ENCODE data around the gene CCDC50. TPM values are rescaled to one million over a fixed set of nuclear protein-coding genes. Genes with fewer than 3 reads are reported as not detected.

CCDC50 gene
- total RNA-seq, 4 donors from 2014 or later = 93.3 to 182 (median 125) TPM

DNA sequence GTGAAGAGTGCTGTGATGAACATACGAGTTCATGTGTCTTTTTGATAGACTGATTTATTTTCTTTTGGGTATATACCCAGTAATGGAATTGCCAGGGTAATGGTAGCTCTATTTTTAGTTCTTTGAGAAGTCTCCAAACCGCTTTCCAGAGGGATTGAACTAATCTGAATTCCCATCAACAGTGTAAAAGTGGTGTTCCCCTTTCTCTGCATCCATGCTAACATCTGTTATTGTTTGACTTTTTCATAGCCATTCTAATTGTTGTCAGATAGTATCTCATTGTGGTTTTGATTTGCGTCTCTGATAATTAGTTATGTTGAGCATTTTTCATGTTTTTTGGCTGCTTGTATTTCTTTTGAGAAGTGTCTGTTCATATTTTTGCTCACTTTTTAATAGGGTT lies 55.9 kb downstream of the CCDC50 start:
- ATAC-seq (ENCODE audit: low FRiP score) (no peak), DNase-seq (ENCODE audit: low spot score) (no peak)
- no peak for TF ChIP-seq CTCF (IDR thresholded peaks at IDR 0.05)

DNA sequence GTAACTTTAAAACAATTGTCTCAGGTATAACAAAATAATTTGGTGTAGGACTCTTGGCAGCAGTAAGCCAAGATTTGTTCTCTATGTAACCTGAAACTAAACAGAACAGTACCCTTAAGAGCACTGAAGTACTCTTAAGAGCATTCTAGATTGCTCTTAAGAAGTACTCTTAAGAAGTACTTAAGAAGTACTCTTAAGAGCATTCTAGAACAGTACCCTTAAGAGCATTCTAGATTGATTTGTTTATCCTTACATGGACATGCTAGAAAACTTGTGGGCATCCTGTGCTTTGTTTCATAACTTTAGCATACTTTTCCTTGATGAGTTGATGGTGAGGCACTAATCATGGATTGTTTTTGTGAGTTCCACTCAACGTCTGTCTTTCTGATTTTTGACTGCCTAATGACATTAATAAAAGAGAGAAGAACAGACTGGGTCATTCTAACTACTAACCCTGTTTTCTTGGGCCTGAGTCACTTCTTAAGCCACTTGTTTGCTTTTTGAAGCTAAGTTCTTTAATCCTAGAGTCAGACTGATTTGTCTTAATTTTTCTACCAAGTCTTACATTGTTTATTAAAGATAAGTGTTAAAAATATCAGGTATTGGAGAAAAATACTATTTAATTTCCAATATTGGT lies 58.4 kb downstream of the CCDC50 start:
- TF ChIP-seq CTCF (IDR thresholded peaks at IDR 0.05) = no peak
- DNase-seq (ENCODE audit: low spot score) (no peak), ATAC-seq (ENCODE audit: low FRiP score) (no peak)

GRCh38 chr3:191388823-191389222 lies 59.6 kb downstream of the CCDC50 start:
- DNase-seq (ENCODE audit: low spot score) = no peak
- TF ChIP-seq CTCF (IDR thresholded peaks at IDR 0.05) = no peak
- ATAC-seq (ENCODE audit: low FRiP score) = no peak

DNA sequence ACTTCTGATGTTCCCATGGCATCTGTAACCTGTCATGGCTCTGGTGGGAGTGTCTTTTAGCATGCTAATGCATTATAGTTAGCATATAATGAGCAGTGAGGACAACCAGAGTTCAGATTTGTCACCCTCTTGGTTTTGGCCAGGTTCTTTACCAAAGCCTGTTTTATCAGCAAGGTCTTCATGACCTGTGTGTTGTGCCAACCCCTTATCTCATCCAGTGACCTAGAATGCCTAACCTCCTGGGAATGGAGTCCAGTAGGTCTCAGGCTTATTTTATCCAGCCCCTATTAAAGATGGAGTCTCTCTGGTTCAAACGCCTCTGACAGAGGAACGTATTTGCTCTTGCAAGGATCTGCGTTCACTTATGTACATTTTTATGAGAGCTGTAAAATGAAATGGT lies 61.4 kb downstream of the CCDC50 start:
- no peak for TF ChIP-seq CTCF (IDR thresholded peaks at IDR 0.05)
- no peak for DNase-seq (ENCODE audit: low spot score)
- no peak for ATAC-seq (ENCODE audit: low FRiP score)

- DNase-seq (ENCODE audit: low spot score) (no peak), ATAC-seq (ENCODE audit: low FRiP score) (no peak)
- TF ChIP-seq CTCF (IDR thresholded peaks at IDR 0.05) = no peak
Observed at GRCh38 chr3:191391861-191392808, 62.9 kb downstream of the CCDC50 start.

DNA sequence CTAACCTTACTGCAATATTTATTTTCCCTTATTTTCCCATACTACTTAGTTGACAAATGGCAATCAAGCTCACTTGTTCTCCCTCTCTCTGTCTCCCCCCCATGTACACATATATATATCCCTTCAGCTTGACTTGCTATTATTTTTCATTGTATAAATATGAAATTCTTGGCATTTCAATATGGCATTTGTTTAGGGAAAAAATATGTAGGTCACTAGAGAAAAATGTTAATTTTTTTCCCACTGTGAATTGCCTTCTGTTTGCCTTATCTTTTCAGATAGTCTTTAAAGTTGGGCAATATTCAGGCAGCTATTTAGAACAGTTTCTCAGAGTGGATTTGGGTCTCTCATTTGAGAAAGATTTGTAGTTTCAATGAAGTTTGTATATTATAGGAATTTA lies 64.0 kb downstream of the CCDC50 start:
- no peak for DNase-seq (ENCODE audit: low spot score)
- ATAC-seq (ENCODE audit: low FRiP score) = no peak
- no peak for TF ChIP-seq CTCF (IDR thresholded peaks at IDR 0.05)
